ENCODE results near the gene TRIM15. TPM values are rescaled to one million over a fixed set of nuclear protein-coding genes. Genes with fewer than 3 reads are reported as not detected.

TRIM15 gene
- total and polyA plus RNA-seq, 9 of the 15 experiments (the other 6 are each of a cell fraction or from before 2014, with no cell fraction given) = 0.06 to 2.6 (median 0.83) TPM

GRCh38 chr6:30130887-30131862 lies 32.2 kb upstream of the TRIM15 start:
- Histone ChIP-seq H3K79me2 (ENCODE audit: control insufficient read depth, insufficient read depth, low read length) (no peaks in the 10 kb centered on the region), H3K9me3 (replicated peaks; ENCODE audit: control insufficient read depth, insufficient read depth, low read depth, low read length) (no peaks in the 10 kb centered on the region), H3K36me3 (ENCODE audit: control insufficient read depth, insufficient read depth, low read length) (no peaks in the 10 kb centered on the region), H3K4me2 (ENCODE audit: insufficient read depth, low read length) (no peak overlapping the region), H3K4me3 (no peak overlapping the region), H4K20me1 (replicated peaks; ENCODE audit: control insufficient read depth, insufficient read depth, low read length) (no peaks in the 10 kb centered on the region), H3K9me1 (ENCODE audit: control insufficient read depth, insufficient read depth, low read length) (no peaks in the 10 kb centered on the region), H3K4me1 (replicated peaks in 1 of 2; ENCODE audit: control insufficient read depth in 2 of 2, insufficient read depth in 2 of 2, low read length in 2 of 2) (peaks cover 4 to 8% of the 10 kb centered on the region in 2 experiments; a peak in 4 of 5 replicates), H3K9ac (ENCODE audit: insufficient read depth in 1 of 2, low read depth in 2 of 2, low read length in 2 of 2) (no peak overlapping the region), H2AFZ (ENCODE audit: low read depth, low read length) (peak overlapping the region; percentile 77), H3K27ac (ENCODE audit: extremely low read depth, low read depth, low read length) (no peak overlapping the region), H3K27me3 (ENCODE audit: control insufficient read depth in 2 of 2, insufficient read depth in 2 of 2, low read length in 2 of 2) (peaks cover 8 to 30% of the 10 kb centered on the region in 2 experiments; a peak in 3 of 5 replicates)
- BruUV-seq (replicated peaks) = no TSS peak
- ATAC-seq = peak; percentile 97
- in situ Hi-C loops (cut with MboI) = no loop called here
- ChIA-PET POLR2A (interaction anchor here (1.0 to 1.5 kb wide), 3 partner anchors 29 to 393 kb away, joined by 3 to 5 read pairs (median 3); no protein-coding TSS in a partner anchor), CTCF (ENCODE audit: low intra/inter-chr PET ratio) (interaction anchor here (0.6 to 4.4 kb wide), 9 partner anchors 13 to 322 kb away, joined by 3 to 66 read pairs (median 4); no protein-coding TSS in a partner anchor)
- intact Hi-C loops (cut with micrococcal nuclease) = loop anchor here (1.0 to 2.0 kb wide), 3 partner anchors 28 to 282 kb away; no protein-coding TSS in a partner anchor
- 14% methylated on average over 16 of the region's 16 CpGs for WGBS (ENCODE audit: insufficient coverage, low coverage, missing lambda C conversion rate)
- peak; percentile 81 to 89 (median 86) for DNase-seq (ENCODE audit: extremely low read depth in 1 of 4, low spot score in 3 of 4)
- peak; percentile 99 for FAIRE-seq
- peak; percentile 96 for TF ChIP-seq XRCC5 (IDR thresholded peaks at IDR 0.05; ENCODE audit: low read depth, low read length)
- TF ChIP-seq UBTF (IDR thresholded peaks at IDR 0.05; ENCODE audit: borderline replicate concordance in 1 of 2, low read depth in 2 of 2, low read length in 2 of 2) = 0 out of 4 replicates have a peak, but pooled peaks of 1 of the 2 experiments have one; percentile 58
- TF ChIP-seq CTCF (IDR thresholded peaks at IDR 0.05 in 2 of 3, conservative IDR thresholded peaks at IDR 0.05 in 1 of 3; ENCODE audit: insufficient read depth in 2 of 3, low read depth in 1 of 3, low read length in 3 of 3) = peak; percentile 100
- peak; percentile 14; the same call in 1 of the 2 replicates for TF ChIP-seq ZNF57 (CRISPR knock-in tag; IDR thresholded peaks at IDR 0.05)
- peak; percentile 64 for TF ChIP-seq ZEB2 (IDR thresholded peaks at IDR 0.05)
- no peak; a peak in 1 of 4 replicates for TF ChIP-seq ZMIZ1 (IDR thresholded peaks at IDR 0.05; ENCODE audit: low read depth in 2 of 2, low read length in 2 of 2)
- TF ChIP-seq GMEB1 (CRISPR knock-in tag; IDR thresholded peaks at IDR 0.05) = 0 out of 2 replicates have a peak, but pooled peaks have one; percentile 36

Data from K562 (cell line).